GM21526 (cell line): Measurements from ENCODE around the gene ARMC9.
A peak's percentile ranks its signal among the peaks of the same experiment; 100 is the strongest.

Source experiments
- ATAC-seq: cut with Tn5 transposase; IDR thresholded peaks from one replicate; pipeline ENCODE4 v1.9.1; 2021; ENCODE audit warnings: moderate library complexity; ENCODE audit not compliant: unreplicated experiment, low FRiP score

The ARMC9 gene

DNA sequence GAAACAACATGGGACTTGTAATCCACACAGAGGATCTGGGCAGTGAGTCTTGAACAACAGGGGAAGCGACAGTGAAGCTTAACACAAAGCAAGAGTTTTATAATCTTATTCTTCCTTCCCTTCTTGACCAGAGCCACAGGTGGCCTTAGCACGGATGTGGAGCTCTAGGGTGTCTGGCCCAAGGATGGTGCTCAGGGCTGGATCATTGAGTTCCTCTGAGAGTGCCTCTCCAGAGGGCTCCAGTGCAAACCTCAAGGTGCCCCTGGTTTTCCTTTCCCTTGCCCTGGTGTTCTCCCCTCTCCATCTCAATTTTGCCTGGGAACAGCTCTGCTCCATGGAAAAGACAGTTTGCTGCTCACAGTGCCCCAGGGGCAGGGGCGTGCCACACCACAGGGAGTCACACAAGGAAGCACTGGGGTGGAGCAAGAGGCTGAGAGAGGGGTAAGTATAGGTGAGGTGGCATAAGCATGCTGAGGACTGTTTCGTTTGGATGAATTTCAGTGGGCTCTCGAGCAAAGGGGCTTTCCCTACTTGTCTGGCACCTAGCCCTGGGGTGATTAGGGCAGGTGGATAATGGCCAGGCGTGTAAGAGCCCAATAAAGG, 108.5 kb downstream of the ARMC9 start:
- ATAC-seq: no peak

DNA sequence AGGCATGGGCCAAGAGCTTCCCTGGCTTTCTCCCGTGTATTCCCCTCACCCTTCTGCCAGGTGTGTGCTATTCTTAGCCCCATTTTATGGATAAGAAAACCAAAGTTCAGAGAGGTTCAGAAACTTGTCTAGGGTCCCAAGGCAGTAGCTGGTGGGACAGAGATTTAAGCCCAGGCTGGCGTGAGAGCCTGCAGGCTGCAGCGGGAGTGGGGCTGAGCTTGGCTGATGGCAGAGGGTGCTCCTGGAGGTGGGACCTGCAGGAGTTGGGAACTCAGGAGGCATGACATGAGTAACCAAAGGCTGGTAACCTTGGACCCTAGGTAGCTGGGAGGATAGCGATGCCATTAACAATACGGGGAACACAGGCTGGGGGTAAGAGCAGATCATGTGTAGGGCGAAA, 109.8 kb downstream of the ARMC9 start:
- ATAC-seq: no peak

DNA sequence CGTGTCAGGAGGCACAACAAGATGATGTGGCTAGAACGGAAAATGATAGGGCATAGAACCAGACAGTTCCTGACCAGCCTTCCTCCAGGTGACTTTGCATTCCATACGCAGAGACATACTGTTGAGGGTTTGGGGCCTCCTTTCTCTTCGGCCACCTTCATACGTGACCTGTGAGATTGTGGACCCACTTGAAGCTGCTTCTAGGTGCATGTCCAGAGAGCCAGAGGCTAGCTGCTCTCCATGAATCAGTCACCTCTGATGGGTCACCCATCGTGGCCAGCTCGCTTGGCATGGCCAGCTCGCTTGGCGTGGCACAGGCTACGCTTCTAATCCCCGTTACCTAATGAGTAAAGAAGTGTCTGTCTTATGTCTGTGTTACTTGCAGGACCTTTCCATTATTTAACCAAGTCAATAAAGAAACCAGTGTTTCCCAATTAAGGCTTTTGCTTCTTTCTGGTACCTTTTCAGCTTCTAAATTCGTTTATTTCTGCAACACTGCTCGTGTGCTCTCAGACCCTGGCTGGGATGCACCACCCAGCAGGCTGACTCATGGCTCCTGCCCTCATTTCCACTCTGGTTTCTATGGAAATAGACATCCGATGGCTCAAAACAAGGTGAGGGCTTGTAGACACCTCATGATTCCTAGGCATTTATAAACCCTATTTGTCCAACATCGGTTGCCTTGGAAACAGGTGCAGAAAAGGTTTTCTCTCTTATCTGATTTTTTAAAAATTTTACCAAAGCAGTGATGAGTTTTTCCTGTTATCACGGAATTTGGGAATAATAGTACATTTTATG, 110.4 kb downstream of the ARMC9 start:
- no peak for ATAC-seq

GRCh38 chr2:231312066-231312465, 113.6 kb downstream of the ARMC9 start:
- no peak for ATAC-seq

DNA sequence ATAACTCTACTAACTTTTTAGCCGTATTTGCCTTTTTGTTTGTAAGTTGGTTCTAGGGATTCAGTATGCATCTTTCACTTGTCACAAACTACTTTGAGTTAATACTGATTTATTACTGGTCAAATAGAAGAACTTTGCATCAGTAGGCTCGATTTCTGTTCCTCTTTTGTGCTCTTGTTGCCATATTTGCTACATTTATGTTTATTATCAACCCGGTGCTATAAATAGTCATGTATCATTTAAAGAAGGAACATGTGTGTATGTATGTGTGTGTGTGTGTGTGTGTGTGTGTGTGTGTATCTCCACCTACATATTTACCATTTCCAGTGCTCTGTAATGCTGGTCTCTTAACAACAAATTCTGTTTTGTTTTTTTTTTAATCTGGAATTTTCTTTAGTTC, 117.5 kb downstream of the ARMC9 start:
- ATAC-seq: peak; percentile 55

- no peak for ATAC-seq
These were observed 119.1 kb downstream of the ARMC9 start for GRCh38 chr2:231317579-231317978.

DNA sequence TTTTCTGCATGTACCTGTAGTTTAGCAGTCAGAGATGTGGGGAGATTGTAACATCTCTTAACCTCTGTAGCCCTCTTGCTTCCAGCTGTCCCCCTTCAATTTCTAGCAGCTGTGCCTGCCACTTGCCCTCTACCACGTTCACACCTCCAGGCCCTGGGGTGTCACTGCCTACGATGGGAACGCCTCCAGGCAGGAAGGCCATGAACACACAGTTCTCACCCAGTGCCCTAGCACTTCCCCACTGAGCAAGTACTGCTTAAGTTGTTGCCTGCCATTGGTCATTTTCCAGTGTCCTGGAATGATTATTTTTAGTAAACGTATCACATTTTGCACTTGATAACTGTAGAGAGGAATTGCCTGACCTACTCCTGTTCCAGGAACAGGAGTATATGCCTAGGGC, 120.0 kb downstream of the ARMC9 start:
- ATAC-seq: no peak

- no peak for ATAC-seq
These were observed 120.5 kb downstream of the ARMC9 start for GRCh38 chr2:231318954-231319353.

GRCh38 chr2:231319867-231320266, 121.4 kb downstream of the ARMC9 start:
- no peak for ATAC-seq

DNA sequence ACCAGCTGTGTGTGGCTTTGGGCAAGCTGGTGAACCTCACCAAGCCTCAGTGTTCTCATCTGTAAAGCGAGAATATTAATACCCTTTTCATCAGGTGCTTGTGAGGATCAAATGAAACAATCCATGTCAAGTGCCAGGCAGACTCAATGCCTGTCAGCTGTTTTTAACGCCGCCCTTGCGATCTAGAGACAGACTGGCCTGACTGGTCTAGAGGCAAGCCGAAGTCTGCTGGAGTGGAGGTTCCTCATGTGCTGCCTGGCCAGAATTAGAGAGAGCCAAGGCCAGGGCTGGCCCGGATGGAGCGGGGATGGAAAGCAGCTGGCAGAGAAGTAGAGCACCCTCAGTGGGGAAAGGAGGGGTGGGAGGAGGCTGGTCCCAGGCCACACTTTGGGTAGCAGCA, 122.6 kb downstream of the ARMC9 start:
- no peak for ATAC-seq

GRCh38 chr2:231321556-231322334, 123.3 kb downstream of the ARMC9 start:
- no peak for ATAC-seq

DNA sequence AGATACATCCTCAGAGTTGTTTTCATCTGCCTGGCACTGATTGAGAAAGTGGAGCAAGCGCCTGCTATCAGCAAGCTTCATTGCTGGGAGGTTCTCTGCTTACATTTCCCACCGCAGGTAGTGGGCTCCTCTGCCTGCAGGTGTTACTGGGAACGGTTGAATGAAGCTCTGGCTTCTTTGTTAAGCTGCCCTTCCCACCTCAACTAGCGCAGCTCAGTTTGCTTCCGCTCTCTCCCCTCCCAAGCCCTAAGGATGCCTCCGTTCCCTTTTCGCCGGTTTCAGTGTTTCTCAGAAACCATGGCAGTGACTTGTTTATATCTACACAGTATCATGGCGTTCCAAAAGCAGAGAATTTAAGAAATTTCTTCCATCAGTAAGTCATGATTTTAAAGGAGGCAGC, 124.9 kb downstream of the ARMC9 start:
- no peak for ATAC-seq

- ATAC-seq: no peak
These were observed 127.4 kb downstream of the ARMC9 start for GRCh38 chr2:231325826-231326225.

DNA sequence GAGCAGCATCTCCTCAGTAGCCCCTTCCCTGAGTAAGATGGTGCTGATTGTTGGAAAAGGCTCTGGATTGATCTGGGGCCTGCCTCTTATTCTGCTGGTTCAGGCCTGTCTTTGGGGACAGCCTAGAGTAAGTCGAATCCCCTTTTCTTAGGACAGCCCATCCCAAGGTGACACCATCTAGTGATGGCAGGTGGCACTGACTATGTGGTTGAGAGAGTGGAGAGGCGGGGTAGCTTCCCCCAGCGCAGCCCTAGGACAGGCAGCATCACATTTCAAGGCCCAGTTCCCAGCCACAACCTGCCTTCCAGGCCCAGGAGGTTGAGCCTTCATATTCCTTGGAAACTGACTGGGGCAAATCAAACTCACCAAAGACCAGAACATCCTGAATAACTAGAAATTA, 128.0 kb downstream of the ARMC9 start:
- no peak for ATAC-seq

- no peak for ATAC-seq
These were observed 131.9 kb downstream of the ARMC9 start for GRCh38 chr2:231330311-231330710.

GRCh38 chr2:231331533-231331932, 133.1 kb downstream of the ARMC9 start:
- no peak for ATAC-seq

GRCh38 chr2:231332388-231332787, 134.0 kb downstream of the ARMC9 start:
- no peak for ATAC-seq

- ATAC-seq: no peak
These were observed 134.6 kb downstream of the ARMC9 start for GRCh38 chr2:231332872-231333500.

- no peak for ATAC-seq
These were observed 135.9 kb downstream of the ARMC9 start for GRCh38 chr2:231334179-231334930.

DNA sequence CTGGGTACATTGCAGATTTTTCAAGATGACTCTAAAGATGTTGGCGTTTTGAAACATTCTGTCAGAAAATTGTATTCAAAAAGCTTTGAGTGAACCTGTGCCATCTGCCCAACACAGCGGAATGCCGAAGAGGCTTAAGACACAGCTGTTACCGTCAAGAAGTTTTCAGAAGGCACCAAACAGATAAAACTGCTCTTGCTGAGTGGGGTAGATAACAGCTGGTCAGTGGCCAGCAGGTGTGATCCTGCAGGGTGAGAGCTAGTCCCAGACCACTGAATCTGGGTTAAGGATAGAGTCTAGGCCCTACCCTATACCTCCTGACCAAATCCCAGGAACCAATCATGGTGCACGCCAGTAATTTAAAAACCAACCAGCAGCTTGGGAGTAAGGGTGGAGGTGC, 136.6 kb downstream of the ARMC9 start:
- ATAC-seq: no peak
